ENCODE results near the gene SELENOS.

SELENOS gene

DNA sequence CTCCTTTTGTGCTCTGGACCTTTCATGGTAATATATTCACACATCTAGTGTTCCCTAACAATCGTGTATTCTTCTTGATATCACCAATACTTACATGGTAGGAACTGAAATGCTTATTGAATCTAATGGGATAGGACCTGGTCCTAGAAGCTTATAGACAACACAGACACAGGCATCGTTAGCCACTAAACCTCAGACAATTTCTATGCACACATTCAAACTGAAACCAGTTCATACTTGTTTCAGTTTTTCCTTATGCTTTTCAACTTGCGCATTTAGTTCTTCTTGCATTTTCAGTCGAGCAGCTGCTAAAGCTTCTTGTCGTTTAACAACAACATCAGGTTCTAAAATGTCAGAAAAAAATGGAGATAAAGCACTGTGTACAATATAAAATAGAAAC is 2.3 kb downstream of the SELENOS start:
- no peaks in the 10 kb centered on the region for H3K27me3 Mint-ChIP-seq (ENCODE audit: low read depth)
- peaks cover 59% of the 10 kb centered on the region for H3K36me3 Mint-ChIP-seq (ENCODE audit: low read depth)
- no peak for DNase-seq (ENCODE audit: low spot score)
- H3K27ac Mint-ChIP-seq: peak overlapping the region; percentile 53
- H3K4me1 Mint-ChIP-seq (ENCODE audit: low read depth): peaks cover 22% of the 10 kb centered on the region
- peak overlapping the region; percentile 97 for H3K4me3 Mint-ChIP-seq
- H3K9me3 Mint-ChIP-seq: no peaks in the 10 kb centered on the region

DNA sequence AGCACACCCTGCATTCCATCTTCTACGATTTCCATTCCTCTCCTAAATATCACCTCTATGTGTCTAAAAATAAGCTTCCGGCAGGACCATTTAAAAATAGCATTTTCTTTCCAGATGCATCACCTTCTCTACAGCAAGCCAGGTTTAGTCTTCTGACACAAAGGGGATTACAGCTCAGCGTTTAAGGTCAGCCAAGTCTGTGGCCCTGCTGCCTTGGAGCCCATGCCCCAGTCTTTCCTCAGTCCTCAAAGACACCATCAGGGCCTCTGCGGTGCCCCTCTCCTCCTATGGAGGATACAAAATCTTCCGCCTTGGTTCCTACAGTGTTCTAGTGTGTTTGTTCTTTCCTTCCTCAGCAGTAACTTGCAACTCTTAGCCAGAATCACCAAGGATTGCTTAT is 3.8 kb downstream of the SELENOS start:
- Mint-ChIP-seq H3K36me3 (ENCODE audit: low read depth) (peaks cover 65% of the 10 kb centered on the region), H3K4me1 (ENCODE audit: low read depth) (peaks cover 22% of the 10 kb centered on the region), H3K27me3 (ENCODE audit: low read depth) (no peaks in the 10 kb centered on the region), H3K9me3 (no peaks in the 10 kb centered on the region), H3K27ac (no peak overlapping the region), H3K4me3 (no peak overlapping the region)
- no peak for DNase-seq (ENCODE audit: low spot score)

DNA sequence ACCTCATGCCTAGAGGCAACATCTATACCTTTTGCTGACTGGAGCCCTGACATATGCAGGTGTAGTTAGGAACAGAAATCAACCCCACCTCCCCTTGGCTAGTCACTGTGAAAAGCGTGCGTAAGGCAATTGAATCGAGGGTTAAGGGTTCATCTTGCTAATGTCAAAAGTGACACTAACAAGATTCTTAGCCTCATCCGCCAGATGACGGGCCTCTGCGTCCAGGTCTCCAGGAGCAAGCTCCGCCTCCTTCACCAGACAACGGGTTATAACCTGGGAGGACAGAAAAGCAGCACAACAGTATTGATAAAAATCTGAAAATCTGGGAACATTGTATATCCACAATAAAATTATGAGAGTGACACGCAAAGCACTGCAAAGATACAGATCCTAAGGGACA is 4.7 kb downstream of the SELENOS start:
- DNase-seq (ENCODE audit: low spot score): no peak
- Mint-ChIP-seq H3K4me1 (ENCODE audit: low read depth) (peaks cover 17% of the 10 kb centered on the region), H3K9me3 (no peaks in the 10 kb centered on the region), H3K36me3 (ENCODE audit: low read depth) (peaks cover 61% of the 10 kb centered on the region), H3K4me3 (no peak overlapping the region), H3K27ac (no peak overlapping the region), H3K27me3 (ENCODE audit: low read depth) (no peaks in the 10 kb centered on the region)

DNA sequence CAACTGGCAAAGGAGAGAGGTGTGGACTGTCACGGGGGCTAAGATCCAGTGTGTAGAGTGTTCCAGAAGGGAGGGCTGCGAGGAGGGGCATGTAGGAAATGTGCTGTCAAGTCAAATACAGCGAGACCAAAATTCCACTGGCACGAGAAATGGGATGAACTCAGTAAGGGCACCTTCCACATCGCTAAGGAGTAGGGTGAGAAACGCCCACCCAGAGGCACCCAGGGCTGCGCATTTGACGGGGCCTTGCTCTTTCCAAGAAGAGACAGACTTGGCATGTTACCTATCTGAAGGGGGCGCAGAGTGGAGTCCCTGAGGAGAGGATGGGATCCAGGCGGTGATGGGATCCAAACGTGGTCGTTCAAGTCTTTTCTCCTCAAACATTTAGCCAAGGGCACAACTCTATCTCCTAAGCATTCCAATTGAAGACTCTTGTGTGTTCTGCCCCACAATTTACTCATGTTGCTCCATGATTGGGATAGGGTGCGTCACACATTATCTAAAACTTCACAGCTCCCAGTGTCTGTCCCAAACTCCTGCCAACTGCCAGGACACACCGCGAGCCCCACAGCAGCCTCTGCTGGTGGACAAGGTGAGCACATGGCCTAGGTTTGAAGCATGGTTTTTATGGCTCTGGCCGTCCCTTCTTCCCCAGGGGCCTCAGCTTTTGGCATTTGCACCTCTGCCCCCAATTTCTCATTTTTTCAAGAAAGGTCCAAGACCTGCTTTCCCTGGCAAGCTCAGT is 7.6 kb downstream of the SELENOS start:
- Mint-ChIP-seq H3K9me3 (no peaks in the 10 kb centered on the region), H3K4me3 (no peak overlapping the region), H3K36me3 (ENCODE audit: low read depth) (peaks cover 48% of the 10 kb centered on the region), H3K27ac (no peak overlapping the region), H3K27me3 (ENCODE audit: low read depth) (no peaks in the 10 kb centered on the region), H3K4me1 (ENCODE audit: low read depth) (peaks cover 2% of the 10 kb centered on the region)
- no peak for DNase-seq (ENCODE audit: low spot score)

DNA sequence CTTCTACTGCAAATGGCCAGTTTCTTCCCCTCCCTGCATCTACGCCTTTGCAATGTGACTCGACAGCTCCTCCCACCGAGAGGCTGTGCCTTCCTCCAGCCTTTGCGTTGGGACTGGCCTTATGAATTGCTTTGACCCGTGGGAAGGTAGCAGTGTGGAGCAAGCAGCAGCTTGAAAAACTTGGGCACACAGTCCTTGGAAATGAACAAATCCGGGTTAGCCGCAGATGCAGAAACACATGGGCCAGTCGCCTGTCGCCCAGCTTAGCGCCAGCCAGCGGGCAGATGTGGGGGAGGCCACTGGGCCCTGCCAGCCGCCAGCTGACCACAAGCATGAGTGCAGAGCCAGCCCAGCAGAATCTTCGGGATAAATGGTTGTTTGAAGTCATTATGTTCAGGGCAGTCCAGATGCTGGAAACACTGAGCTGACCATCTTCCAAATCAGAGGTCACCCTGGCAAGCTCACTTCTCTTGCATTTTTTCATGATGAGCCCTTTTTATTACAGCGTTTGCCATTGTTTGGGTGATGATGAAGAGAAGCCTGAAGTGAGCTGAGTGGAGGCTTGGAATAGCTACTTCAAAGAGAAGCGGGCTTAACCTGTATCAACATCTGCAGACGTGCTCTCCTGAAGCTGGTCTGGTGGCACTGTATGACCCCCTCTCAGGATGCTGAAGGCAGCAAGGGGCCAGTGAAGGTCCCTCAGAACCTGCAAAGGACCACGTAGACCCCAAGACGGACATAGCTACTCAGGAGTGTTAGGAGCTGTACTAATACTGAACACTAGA is 9.8 kb downstream of the SELENOS start:
- H3K4me1 Mint-ChIP-seq (ENCODE audit: low read depth): no peaks in the 10 kb centered on the region
- no peak for DNase-seq (ENCODE audit: low spot score)
- no peak overlapping the region for H3K27ac Mint-ChIP-seq
- no peaks in the 10 kb centered on the region for H3K9me3 Mint-ChIP-seq
- no peaks in the 10 kb centered on the region for H3K27me3 Mint-ChIP-seq (ENCODE audit: low read depth)
- H3K4me3 Mint-ChIP-seq: no peak overlapping the region
- peaks cover 28% of the 10 kb centered on the region for H3K36me3 Mint-ChIP-seq (ENCODE audit: low read depth)

DNA sequence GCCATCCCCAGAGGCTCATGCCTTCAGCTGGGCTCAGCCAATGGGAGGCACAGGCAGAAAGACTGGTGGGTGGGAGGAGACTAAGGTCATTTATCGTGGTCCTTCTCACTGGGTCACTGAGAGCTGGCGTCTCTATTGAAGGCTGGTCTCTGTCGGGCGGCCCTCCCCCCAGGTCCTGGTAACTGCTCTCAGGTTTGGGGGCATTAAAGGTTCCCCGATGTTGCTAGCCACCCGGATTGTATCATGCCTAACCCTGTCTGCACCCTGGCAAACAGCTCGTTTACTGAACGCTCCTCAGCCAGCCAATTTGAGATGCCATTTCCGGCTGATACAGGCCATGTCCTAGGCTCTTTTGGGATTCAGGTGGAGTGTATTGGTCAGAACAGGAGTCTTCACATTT is 10.5 kb downstream of the SELENOS start:
- no peaks in the 10 kb centered on the region for H3K27me3 Mint-ChIP-seq (ENCODE audit: low read depth)
- no peaks in the 10 kb centered on the region for H3K4me1 Mint-ChIP-seq (ENCODE audit: low read depth)
- no peak overlapping the region for H3K27ac Mint-ChIP-seq
- no peaks in the 10 kb centered on the region for H3K9me3 Mint-ChIP-seq
- no peak overlapping the region for H3K4me3 Mint-ChIP-seq
- H3K36me3 Mint-ChIP-seq (ENCODE audit: low read depth): peaks cover 23% of the 10 kb centered on the region
- no peak for DNase-seq (ENCODE audit: low spot score)

DNA sequence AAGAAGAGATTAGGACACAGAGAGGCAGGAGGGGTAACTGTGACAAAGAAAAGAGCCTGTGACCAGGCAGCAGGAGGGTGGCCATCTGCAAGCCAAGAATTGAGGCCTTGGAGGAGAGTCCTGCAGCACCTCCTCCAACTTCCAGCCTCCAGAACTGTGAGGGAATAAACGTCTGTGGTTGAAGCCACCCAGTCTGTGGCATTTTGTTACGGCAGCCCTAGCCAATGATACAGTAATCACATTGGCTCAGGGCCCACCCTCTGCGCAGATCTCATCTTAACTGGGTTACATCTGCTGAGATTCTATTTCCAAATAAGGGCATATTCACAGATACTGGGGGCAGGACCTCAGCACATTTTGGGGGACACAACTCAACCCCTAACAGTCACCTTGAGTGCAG is 11.3 kb downstream of the SELENOS start:
- no peak for DNase-seq (ENCODE audit: low spot score)
- Mint-ChIP-seq H3K36me3 (ENCODE audit: low read depth) (peaks cover 18% of the 10 kb centered on the region), H3K4me1 (ENCODE audit: low read depth) (no peaks in the 10 kb centered on the region), H3K9me3 (no peaks in the 10 kb centered on the region), H3K27ac (no peak overlapping the region), H3K4me3 (no peak overlapping the region), H3K27me3 (ENCODE audit: low read depth) (no peaks in the 10 kb centered on the region)

DNA sequence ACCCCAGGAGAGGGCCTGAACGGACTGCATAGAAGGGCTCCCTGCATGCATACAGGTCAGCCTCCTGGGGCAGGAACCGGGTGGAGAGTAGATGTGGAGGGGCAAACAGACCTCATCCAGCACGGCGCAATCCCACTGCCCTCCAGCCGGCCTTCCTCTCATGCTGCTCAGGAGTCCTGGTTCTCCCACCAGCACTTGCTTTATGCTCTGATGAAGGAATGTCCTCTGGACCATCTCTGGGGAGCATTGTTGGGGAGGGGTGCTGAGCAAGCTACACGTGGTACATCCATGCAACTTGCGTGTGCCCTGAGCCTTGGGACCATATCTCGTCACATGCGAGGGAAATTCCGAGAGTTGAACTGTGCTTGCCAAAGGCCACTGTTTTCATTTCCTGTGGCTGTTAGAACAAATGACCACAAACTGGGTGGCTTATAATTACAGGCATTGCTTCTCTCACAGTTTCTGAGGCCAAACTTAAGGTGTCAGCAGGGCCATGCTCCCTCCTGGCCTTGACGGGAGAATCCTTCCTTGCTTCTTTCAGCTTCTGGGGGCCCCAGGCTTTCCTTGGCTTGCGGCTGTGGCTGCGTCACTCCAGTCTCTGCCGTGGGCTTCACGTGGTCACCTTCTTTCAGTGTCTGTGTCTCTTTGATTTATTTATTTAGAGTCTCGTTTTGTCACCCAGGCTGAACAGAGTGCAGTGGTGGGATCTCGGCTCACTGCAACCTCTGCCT is 12.2 kb downstream of the SELENOS start:
- H3K9me3 Mint-ChIP-seq: no peaks in the 10 kb centered on the region
- no peak overlapping the region for H3K27ac Mint-ChIP-seq
- DNase-seq (ENCODE audit: low spot score): no peak
- peaks cover 3% of the 10 kb centered on the region for H3K27me3 Mint-ChIP-seq (ENCODE audit: low read depth)
- H3K36me3 Mint-ChIP-seq (ENCODE audit: low read depth): peaks cover 13% of the 10 kb centered on the region
- H3K4me1 Mint-ChIP-seq (ENCODE audit: low read depth): no peaks in the 10 kb centered on the region
- H3K4me3 Mint-ChIP-seq: no peak overlapping the region

DNA sequence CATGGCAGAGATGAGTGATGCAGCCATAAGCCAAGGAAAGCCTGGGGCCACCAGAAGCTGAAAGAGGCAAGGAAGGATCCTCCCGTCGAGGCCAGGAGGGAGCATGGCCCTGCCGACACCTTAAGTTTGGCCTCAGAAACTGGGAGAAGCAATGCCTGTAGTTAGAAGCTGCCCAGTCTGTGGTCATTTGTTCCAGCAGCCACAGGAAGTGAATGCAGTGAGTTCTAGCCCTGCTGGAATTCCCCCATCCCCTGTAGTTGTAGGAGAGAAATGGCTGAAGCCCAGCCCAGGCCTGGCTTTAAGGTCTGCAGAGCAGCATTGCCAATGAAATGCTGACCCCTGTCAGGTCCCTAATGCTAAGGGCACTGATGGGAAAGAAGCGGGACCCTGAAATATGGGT is 13.3 kb downstream of the SELENOS start:
- H3K27me3 Mint-ChIP-seq (ENCODE audit: low read depth): peaks cover 11% of the 10 kb centered on the region
- no peak for DNase-seq (ENCODE audit: low spot score)
- no peaks in the 10 kb centered on the region for H3K4me1 Mint-ChIP-seq (ENCODE audit: low read depth)
- H3K36me3 Mint-ChIP-seq (ENCODE audit: low read depth): peaks cover 4% of the 10 kb centered on the region
- H3K9me3 Mint-ChIP-seq: no peaks in the 10 kb centered on the region
- no peak overlapping the region for H3K27ac Mint-ChIP-seq
- no peak overlapping the region for H3K4me3 Mint-ChIP-seq

DNA sequence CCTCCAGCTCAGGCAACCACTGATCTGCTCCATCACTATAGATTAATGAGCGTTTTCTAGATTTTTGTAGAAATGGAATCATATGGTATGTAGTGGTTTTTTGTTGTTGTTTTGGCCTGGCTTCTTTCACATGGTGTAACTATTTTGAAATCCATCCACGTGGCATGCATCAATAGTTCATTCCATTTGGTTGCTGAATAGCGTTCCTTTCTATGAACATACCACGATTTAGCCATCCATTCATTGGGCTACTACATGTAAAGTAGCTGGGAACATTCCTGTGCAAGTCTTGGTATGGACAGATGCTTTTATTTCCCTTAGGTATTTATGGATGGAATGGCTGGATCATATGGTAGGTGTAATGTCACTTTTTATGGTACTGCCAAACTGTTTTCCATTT is 14.7 kb downstream of the SELENOS start:
- Mint-ChIP-seq H3K9me3 (no peaks in the 10 kb centered on the region), H3K27me3 (ENCODE audit: low read depth) (peaks cover 16% of the 10 kb centered on the region), H3K4me3 (no peak overlapping the region), H3K27ac (no peak overlapping the region), H3K36me3 (ENCODE audit: low read depth) (no peaks in the 10 kb centered on the region), H3K4me1 (ENCODE audit: low read depth) (peaks cover 1% of the 10 kb centered on the region)
- no peak for DNase-seq (ENCODE audit: low spot score)

DNA sequence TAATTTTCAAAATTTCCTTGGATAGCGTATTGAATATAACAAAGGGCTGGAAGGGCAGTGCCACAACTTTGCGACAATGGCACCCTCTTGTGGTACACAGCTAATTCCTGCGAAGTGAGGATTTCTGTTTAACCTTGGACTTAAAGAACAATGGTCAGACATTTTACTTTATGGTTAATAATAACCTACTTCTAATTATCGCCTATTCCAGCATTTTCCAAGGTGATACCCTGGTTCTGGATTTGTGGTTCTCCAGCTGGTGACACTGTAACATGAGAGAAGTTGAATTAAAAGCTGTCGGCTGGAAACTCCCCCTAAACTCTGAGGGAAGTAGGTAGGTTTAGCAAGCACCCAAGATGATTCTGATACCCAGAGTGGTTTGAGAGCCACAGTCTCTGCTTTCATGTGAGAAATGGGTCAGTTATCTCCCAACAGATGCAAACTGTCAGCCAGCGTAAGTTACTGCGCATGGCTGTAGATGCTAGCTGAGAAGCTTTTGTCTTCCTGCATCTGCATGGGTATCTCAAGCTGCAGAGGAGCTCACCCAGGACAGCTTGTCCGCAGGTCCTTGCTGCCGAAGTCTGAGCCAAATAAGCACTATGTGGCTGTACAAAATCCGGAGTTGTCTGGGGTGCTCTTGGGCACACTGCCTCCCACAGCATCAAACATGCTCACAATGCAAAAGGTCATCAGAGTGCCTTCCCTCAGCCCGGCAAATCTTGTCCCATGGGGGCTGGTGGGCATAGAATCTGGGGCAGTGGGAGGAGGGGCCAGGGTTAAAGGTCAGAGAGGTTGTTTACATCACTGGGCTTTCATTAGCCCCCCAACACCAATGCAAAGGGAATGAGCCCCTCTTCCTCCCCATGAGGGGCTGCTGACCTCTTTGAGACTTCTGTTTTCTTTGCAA is 18.8 kb downstream of the SELENOS start:
- Mint-ChIP-seq H3K4me3 (no peak overlapping the region), H3K9me3 (no peaks in the 10 kb centered on the region), H3K36me3 (ENCODE audit: low read depth) (no peaks in the 10 kb centered on the region), H3K4me1 (ENCODE audit: low read depth) (peaks cover 18% of the 10 kb centered on the region), H3K27ac (no peak overlapping the region), H3K27me3 (ENCODE audit: low read depth) (peaks cover 16% of the 10 kb centered on the region)
- DNase-seq (ENCODE audit: low spot score): no peak

DNA sequence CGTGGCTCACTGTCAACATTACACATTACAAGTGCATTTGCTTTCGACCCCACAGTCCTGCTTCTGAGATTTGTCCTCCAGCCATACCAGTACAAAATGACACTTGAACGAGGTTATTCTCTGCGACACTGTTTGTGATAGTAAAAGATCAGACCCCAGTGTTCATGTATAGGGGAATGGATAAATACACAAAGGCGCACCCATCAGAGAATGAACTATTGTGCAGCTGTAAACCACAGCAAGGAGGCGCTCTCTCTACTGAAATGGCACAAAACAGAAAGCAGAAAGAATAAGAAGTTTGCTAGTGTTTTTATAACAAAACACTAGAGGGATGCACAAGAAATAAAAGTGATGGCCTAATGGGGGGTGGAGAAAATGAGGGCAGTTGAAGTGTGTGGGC is 20.5 kb downstream of the SELENOS start:
- no peak for DNase-seq (ENCODE audit: low spot score)
- no peaks in the 10 kb centered on the region for H3K36me3 Mint-ChIP-seq (ENCODE audit: low read depth)
- H3K27ac Mint-ChIP-seq: no peak overlapping the region
- H3K9me3 Mint-ChIP-seq: no peaks in the 10 kb centered on the region
- H3K4me1 Mint-ChIP-seq (ENCODE audit: low read depth): peaks cover 28% of the 10 kb centered on the region
- H3K27me3 Mint-ChIP-seq (ENCODE audit: low read depth): peaks cover 16% of the 10 kb centered on the region
- H3K4me3 Mint-ChIP-seq: no peak overlapping the region

DNA sequence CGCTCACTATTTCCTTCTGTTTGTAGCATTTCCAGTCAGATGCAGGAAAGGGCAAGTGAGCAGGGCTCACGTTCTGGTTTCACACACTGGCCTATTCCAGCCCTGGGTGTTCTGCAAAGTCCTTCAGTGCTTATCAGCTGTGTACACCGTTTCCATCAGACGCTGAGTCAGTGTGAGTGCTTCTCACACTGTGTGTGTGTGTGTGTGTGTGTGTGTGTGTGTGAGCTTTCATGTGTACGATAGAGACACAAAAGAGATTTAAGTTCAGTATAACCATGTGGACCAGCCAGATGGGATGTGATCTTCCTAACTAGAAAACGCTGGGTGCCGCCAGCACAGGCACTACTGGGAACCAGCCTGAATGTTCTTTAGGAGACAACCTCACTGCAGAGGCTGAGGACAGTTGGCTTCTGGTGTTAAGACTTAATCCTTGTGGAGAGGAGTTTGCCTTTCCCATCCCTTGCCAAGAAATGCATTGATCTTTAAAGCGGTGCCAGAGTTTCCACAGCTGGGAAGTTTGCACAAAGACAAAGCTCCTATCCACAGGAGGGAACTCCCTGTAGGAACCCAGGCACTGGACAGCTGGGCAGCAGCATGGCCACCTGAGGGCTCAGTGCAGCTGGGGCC is 21.6 kb downstream of the SELENOS start:
- H3K9me3 Mint-ChIP-seq: no peaks in the 10 kb centered on the region
- H3K4me3 Mint-ChIP-seq: no peak overlapping the region
- peaks cover 28% of the 10 kb centered on the region for H3K4me1 Mint-ChIP-seq (ENCODE audit: low read depth)
- no peak for DNase-seq (ENCODE audit: low spot score)
- no peak overlapping the region for H3K27ac Mint-ChIP-seq
- H3K36me3 Mint-ChIP-seq (ENCODE audit: low read depth): peaks cover under 1% of the 10 kb centered on the region
- H3K27me3 Mint-ChIP-seq (ENCODE audit: low read depth): peaks cover 16% of the 10 kb centered on the region

Data from T-helper 2 cell treated with Interferon-gamma antibody and Interleukin-4, amounts not matched to agents 5 μg/mL and 100 μg/mL, for 36 hours (primary cell).